NCI-H2171 treated with DMSO at 0.1 percent for 48 hours (cell line): ENCODE results near the gene KPTN.

Experiments used
- DNase-seq: peaks from one replicate; lab custom pipeline; 2025; lab: John Stamatoyannopoulos, UW

The KPTN gene

GRCh38 chr19:47483800-47484690 lies at the start of gene KPTN:
Gene KPTN (minus strand): TSS chr19:47484219. CDS start chr19:47484160, 59 bp downstream.
- peak; percentile 91 for DNase-seq

GRCh38 chr19:47531640-47532387 lies 47.8 kb upstream of the KPTN start:
- no peak for DNase-seq

DNA sequence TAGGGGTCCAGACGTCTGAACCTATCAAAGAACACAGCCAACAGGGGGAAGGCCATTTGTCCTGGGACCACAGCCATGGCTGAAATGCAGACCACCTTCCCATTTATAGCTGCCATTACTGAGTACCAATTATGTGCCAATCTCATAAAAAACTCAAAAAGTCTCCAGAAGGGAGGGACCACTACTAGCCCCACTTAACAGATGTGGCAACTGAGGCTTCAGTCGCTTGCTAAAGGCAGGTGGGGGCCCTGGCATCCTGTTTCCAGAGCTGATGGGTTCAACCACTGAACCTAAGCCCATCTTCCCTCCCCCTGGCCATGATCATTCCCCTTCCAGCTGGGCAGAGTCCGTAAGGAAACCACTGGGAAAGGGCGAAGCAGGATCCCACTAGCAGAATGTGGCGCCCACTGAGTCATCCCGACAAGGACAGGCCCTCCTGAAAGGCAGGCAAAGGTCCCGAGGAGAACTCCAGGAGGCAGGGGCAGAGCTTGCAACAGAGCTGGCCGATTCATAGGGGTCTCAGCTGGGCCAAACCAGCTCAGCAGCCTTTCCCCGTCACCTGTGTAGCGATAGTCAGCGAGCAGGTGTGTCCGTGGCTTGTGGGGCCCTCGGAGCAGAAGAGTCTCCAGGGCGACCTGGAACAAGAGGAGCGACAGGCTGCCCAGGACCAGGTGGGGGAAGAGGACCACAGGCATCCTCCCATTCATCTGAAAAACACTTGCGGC lies 45.2 kb upstream of the KPTN start:
- no peak for DNase-seq

DNA sequence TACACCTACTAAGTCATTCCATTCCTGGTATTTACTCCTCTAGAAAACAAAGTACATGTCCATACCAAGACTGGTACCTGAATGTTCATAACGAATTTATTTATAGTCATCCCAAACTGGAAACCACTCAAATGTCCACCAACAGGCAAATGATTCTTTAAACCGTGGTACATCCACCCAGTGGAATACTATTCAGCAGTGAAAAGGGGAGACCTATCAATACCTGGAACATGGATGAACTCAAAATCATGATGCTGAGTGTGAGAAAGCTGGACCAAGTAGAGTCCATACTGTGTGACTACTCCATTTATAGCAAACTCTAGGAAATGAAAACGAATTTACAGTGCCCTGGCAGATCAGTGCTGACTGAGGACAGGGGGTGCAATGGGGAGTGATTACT lies 42.8 kb upstream of the KPTN start:
- DNase-seq, result no peak

DNA sequence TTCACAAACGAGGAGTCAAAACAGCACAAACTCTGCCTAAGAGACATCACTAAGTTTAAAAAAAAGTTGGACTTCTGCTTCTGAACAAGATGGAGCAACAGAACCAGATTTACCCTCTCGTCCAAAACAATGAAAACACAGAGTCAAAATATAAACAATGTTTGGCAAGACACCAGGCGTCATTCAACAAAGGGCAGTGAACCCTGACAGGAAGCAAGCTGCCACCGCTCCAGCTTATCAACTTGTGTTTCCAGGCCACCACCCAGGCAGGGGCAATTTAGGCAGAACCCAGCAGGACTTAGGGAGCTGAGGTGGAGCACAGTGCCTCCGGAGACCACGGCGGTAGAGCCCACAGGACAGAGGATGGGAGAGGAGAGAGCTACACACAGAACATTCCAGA lies 39.5 kb upstream of the KPTN start:
- DNase-seq, result peak; percentile 51

GRCh38 chr19:47521473-47522180 lies 37.6 kb upstream of the KPTN start:
- DNase-seq, result no peak

GRCh38 chr19:47520839-47521238 lies 36.8 kb upstream of the KPTN start:
- DNase-seq, result no peak

DNA sequence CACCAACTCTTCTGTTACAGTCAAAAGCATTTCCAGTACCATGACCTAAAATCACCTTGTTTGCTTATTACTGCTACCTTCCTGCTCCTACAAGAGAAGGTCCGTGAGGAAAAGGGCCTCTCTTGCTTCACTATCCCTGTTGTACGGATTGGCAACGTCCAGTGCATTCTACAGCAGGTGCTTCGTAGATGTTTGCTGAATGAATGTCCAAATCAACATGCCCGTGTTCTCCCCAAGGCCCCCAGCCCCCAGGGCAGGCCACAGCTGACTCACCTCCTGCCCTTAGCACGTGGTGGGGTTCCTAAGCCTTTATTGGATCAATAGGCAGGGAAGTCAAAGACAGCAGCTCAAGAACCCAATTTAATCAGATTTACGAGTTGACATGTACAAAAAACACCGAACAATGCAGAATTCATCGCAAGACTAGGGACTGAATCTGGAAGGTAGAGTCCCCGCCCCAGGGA lies 36.4 kb upstream of the KPTN start:
- DNase-seq, result no peak

DNA sequence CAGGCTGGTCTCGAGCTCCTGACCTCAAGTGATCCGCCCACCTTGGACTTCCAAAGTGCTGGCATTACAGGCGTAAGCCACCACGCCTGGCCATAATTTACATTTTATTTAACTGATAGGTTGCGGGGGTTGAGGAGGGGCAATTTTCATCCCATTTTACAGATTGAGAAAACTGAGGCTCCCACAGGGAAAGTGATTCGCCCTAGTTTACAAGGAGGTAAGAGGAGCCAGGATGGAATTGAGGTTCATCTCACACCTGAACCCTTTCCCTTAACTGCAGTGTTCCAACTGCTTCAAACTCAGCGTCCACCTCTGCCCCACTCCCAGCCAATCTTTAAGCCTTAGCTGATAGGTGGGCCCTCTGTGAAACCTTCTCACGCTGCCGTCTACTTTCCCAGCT lies 34.8 kb upstream of the KPTN start:
- DNase-seq, result no peak

GRCh38 chr19:47518139-47518538 lies 34.1 kb upstream of the KPTN start:
- no peak for DNase-seq

GRCh38 chr19:47514869-47515588 lies 31.0 kb upstream of the KPTN start, which contains the start of gene NAPA:
Gene NAPA (minus strand): TSS chr19:47515063. CDS start chr19:47514940, 123 bp downstream.
- DNase-seq, result peak; percentile 100

DNA sequence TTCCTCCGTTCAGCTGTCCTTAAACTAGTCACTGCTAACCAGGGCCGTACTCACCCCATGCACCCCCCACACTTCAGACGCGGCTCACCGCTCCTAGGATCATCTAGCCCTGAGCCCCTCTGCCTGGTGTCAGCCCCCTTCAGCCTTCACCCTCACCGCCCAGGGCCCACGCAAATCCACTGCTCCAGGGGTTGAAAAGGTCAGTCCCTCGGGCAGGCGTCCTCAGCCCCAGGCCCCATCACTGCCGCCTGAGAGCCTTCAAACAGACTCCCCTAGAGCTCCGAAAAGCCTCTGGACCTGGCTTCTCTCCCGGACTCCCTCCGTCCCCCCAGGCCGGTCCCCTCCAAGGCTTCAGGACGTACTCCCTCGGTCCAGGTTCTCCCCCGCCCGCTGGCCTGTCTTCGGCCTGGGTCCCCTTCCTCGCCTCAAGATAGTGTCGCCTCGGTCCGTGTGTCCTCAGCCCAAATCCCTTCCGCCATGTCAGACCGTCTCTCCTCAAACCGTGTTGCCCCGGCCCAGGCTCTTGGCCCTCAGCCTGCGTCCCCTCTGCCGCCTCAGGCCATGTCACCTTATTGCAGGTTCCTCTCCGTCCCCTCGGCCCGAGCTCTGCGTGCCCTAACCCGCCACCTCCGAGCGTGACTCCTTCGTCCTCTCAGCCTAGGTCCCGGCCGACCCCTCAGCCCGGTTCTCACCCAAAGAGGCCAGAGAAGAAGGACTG lies 30.3 kb upstream of the KPTN start:
- DNase-seq, result no peak

GRCh38 chr19:47512948-47513319 lies 28.9 kb upstream of the KPTN start:
- DNase-seq, result no peak

- peak; percentile 15 for DNase-seq
Observed at GRCh38 chr19:47512183-47512947, 28.3 kb upstream of the KPTN start.

GRCh38 chr19:47511681-47512080 lies 27.7 kb upstream of the KPTN start:
- peak; percentile 91 for DNase-seq

DNA sequence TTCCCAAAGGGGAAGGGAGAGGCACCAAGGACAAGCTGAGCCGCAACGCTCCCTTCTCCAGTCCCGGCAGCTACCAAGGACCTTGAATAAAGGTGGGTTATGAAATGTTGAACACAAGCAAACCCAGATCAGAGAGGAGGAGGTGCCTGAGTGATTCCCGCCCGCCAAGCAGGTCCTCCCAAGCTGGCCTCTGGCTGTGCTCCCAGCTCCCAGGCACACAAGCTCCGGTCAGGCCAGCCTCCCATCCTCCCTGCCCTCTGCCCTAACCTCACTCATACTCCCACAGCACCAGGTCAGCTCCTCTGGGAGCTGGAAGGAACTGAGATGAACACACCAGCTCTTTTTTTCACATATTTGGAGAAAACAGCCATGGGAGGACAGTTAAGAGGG lies 27.1 kb upstream of the KPTN start:
- peak; percentile 21 for DNase-seq

DNA sequence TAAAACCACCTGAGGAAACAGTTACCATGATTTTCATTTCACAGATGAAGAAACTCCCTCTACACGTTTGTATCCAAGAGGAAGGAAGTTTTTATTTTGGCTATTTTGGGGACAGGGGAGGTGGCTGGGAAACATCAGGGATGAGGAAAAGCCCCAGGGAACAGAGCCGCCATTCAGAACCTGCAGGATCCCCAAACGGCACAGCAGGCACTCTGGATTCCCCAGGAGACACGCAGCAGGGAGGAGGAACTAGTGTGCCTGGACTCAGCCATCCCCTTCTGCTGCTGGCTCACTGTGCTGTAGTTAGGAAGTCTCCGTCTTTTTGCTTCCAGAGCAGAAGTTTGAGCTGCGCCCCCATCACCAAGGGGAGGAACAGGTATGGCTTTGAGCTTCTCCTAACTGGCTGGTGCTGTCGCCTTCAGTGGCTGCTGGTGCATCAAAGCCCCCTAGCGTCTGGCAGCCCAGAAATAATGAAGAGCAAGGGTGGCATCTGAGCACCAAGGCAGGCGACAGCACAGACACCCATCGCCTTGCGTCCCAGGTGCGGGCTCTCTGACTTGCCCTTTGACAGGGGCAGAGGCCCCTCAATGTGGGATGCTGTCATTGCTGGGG lies 26.6 kb upstream of the KPTN start:
- peak; percentile 67 for DNase-seq

DNA sequence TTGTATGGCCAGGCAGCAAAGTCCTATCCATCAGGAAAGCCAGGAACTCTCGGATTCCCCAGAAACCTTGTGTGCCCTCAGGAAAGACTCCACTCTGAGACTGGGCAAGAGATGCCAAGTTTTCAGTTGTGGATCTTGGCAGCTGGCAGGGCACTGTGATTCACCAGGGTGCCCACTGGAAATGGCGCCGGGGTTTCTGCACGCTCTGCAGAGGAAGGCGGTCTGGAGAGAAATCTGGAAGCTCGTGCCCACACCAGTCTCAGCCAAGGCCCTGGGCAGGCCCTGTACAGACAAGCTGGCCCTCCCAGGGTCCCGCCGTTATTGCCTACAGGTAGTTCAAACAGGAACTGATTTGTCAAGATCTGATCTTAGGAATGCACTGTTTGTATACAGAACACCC lies 26.0 kb upstream of the KPTN start:
- no peak for DNase-seq

GRCh38 chr19:47509170-47509847 lies 25.3 kb upstream of the KPTN start:
- DNase-seq, result no peak
